HEK293 (cell line): ENCODE measurements around the gene SMIM12.

ENCODE experiments used
- ZBTB7A ChIP-seq: fragments of 450-650 bp; formaldehyde crosslinking; IDR thresholded peaks from 2 replicates; pipeline ENCODE4 v1.5.1; 2016; ENCODE audit warnings: low read depth, missing biosample characterization, missing genetic modification characterization
- ZNF138 ChIP-seq: fragments of 450-650 bp; formaldehyde crosslinking; IDR thresholded peaks from 2 replicates; pipeline ENCODE4 v1.5.1; 2016; ENCODE audit warnings: missing biosample characterization, missing genetic modification characterization, borderline replicate concordance
- ZNF274 ChIP-seq, 2 experiments: fragments of 200-500 bp in 1 of 2; fragments of 450-650 bp in 1 of 2; sonication (Bioruptor generic) in 1 of 2; formaldehyde crosslinking in 1 of 2; IDR thresholded peaks; 2 replicates each; pipeline versions ENCODE4 v1.5.1 to v1.6.1; 2014 to 2016; ENCODE audit warnings: borderline replicate concordance in 1 of 2, inconsistent platforms in 1 of 2, low read length in 1 of 2, missing biosample characterization in 1 of 2, missing genetic modification characterization in 1 of 2
- TF ChIP-seq, protein P1 (sequence below): fragments of 450-650 bp; formaldehyde crosslinking; IDR thresholded peaks from 2 replicates; pipeline ENCODE4 v1.5.1; 2016; ENCODE audit warnings: missing biosample characterization, missing genetic modification characterization

DNA sequence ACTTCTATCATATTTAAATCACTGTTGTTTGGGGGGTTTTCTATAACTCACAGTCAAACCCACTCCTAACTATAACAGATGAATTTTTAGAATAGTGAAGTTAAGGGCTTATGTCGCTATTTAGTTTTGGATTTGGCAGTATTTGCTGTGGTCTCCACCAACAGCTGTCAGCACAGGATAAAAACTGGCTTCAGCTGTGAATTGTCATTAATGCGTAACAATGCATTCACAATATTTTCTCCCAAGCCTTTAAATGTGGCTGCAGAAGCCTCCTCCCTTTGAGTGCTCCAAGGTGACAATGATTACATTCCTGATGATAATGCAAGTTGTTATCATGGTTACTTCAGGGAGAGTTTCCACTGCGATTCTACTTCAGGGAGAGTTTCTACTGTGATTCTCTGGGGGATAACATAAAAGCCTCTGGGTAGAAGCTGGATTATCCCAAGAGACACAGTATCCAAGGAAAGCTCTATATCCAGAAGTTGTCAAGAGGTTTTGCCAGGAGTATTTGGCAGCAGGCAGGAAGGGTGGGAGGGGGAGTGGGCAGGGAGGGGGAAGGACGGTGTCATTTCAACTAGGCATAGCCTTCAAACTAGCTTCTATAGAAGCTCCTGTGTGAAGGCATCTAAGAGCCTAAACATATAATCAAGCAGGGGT lies 14.9 kb upstream of the SMIM12 start:
- TF ChIP-seq, protein P1, sequence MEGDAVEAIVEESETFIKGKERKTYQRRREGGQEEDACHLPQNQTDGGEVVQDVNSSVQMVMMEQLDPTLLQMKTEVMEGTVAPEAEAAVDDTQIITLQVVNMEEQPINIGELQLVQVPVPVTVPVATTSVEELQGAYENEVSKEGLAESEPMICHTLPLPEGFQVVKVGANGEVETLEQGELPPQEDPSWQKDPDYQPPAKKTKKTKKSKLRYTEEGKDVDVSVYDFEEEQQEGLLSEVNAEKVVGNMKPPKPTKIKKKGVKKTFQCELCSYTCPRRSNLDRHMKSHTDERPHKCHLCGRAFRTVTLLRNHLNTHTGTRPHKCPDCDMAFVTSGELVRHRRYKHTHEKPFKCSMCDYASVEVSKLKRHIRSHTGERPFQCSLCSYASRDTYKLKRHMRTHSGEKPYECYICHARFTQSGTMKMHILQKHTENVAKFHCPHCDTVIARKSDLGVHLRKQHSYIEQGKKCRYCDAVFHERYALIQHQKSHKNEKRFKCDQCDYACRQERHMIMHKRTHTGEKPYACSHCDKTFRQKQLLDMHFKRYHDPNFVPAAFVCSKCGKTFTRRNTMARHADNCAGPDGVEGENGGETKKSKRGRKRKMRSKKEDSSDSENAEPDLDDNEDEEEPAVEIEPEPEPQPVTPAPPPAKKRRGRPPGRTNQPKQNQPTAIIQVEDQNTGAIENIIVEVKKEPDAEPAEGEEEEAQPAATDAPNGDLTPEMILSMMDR (tag by site-specific recombination): no peak
- TF ChIP-seq ZBTB7A (tag by site-specific recombination): no peak
- no peak for TF ChIP-seq ZNF138
- no peak for TF ChIP-seq ZNF274 (IDR thresholded peaks at IDR 0.05; ENCODE audit: low read length)
- no peak for TF ChIP-seq ZNF274 (tag by site-specific recombination; IDR thresholded peaks at IDR 0.05; ENCODE audit: borderline replicate concordance)
